ENCODE results near the gene ZNF593.
A peak's percentile ranks its signal among the peaks of the same experiment; 100 is the strongest.

ZNF593 gene

DNA sequence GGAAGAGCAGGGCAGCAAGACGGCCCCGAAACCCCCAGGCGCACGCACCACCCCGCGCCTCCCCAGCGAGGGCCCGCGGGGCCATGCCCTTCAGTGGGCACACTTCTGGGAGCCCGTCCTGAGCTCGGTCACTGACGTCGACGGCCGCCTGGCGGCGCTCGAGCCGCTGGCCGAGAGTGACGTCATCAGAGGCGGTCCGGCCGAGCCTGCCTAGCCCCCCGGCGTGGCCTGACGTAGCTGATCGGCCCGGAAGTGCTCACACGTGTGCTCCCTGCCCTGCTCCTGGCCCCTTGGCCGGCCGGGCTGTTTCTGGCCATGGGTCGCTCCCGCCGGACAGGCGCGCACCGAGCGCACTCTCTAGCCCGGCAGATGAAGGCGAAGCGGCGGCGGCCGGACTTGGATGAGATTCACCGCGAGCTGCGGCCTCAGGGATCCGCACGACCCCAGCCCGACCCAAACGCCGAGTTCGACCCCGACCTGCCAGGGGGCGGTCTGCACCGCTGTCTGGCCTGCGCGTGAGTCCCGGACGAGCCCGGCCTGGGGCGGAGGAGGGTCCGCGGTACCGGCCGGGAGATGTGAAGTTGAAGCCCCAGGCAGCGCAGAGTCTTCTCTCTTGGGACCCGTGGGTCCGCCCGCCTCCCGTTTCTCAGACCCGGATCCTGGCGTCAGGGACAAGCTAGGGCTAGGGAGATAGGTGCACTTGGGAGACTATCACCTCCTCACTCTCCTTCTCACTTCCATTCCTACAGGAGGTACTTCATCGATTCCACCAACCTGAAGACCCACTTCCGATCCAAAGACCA lies at the start of gene ZNF593:
ZNF593 (plus strand) TSS at position 240 of the 803 bp plus-strand sequence; CDS start at position 316, 76 bp downstream.
- peak; percentile 84 to 96 for DNase-seq

DNA sequence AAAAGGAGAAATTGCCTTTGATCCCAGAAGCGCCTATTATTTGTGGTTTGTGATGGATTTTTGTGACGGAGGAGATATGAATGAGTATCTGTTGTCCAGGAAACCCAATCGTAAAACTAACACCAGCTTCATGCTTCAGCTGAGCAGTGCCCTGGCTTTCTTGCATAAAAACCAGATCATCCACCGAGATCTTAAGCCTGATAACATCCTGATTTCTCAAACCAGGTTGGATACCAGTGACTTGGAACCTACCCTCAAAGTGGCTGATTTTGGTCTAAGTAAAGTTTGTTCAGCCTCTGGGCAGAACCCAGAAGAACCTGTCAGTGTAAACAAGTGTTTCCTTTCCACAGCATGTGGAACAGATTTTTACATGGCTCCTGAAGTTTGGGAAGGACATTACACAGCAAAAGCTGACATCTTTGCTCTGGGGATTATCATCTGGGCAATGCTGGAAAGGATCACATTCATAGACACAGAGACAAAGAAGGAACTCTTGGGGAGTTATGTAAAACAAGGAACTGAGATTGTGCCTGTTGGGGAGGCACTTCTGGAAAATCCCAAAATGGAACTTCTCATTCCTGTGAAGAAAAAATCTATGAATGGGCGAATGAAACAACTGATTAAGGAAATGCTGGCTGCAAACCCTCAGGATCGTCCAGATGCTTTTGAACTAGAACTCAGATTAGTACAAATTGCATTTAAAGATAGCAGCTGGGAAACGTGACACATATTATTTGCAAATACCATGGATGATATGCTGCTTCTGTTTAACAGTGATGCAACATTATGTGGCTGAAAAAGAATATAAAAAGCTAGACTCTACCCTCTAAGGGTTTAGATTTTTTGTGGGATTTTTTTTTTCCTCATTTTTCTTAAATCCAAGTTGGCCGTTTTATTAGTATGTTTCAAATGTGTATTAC lies 47.6 kb upstream of the ZNF593 start:
- peak; percentile 69 to 78 for DNase-seq

DNA sequence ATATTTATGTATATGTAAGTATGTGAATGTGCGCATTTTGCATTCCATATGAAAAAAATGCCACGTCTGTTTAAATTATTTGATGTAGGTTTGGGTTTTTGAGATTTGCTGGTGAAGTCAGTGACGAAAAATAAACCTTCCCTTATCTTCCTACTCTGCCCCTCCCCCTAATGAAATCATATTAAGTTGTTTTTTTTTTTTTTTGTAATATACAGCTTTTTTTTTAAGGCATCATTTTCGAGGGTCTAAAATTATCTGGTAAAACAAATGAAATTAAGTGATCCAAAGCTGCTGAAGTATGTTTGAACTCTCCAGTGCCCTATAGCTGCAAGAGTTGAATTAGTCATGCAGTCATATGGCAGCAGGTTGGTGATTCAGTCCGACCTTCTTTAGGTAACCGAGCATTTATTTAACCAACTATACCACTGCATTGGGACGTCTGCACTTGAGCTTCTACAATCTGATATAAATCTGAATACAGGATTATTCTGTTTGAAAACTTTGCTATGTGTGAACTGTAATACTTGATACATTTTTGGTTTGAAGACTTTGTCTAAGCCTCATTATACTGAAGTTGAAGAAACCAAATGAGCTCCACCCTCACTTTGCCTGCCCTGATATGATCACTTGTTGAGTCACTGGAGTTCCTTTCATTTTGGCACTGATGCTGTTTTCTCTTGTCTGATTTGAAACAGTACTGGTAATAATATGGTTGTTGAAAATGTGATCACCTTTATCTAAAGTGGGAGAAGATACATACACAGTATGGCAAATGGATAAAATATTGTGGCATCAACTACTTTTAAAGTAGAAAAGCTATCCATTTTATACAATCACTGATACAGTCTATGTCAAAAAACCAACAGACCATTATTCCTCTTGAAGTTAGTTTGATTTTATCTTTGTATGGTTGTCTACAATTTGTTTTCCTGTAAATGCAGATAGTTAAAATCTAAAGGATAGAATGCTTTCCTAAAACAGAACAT lies 46.4 kb upstream of the ZNF593 start:
- peak; percentile 40 to 45 for DNase-seq

DNA sequence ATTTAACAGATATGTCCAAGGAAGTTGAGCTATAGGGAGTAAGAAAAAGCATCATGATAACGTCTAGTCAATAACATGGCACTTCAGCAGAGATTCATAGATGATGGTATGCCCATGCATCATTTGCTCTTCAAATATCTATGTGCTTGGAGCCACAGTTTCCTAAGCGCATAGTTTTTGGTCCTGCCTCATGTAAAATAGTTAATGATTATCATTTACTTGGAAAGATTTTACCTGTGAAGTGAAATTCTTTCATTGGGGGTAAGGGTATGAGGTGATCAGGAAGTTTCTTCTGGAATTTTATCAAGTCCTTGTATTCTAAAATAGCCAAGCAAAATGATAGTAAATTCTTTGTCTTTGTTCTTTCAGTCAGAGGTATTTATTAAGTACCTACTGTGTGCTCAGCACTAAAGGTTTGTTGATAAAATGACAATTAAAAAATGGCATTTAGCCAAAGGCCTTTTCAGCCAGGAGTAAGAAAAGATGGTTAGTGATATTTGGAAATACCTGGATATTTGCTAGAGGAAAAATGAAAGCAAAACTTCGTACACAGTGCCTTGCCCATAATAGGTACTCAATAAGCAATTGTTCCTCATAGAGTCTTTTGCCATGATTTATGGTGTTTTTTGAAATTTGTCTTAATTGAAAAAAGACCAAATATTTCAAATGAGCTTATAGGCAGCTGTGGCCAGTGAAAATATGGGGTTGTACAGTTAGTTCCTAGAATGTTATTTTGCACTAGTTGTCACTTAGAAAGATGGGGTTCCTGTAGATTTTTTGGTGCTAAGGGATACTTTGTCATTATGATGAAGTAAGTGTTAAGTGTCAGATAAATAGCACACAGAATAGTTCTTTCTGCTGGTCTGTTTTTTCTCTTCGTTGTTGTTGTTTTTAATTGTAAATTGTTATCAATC lies 45.0 kb upstream of the ZNF593 start:
- no peak for DNase-seq

DNA sequence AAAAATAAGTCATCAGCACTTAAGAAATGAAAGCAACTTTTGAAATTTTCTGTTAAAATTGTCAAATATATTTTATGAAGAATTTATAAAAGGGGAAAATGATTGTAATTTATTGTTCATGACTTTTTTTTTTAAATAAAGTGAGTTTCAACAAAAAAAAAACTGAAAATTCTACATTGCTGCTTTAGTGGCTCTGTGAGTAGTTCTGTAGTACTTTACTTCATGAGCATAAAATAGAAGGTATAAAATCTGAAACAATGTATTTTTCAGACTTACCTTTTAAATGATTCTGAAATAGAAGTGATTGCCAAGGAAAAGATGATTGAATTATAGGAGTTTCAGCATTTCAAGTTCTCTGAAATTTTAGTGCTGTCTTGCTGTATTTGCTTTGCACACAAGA lies 44.3 kb upstream of the ZNF593 start:
- DNase-seq: no peak

DNA sequence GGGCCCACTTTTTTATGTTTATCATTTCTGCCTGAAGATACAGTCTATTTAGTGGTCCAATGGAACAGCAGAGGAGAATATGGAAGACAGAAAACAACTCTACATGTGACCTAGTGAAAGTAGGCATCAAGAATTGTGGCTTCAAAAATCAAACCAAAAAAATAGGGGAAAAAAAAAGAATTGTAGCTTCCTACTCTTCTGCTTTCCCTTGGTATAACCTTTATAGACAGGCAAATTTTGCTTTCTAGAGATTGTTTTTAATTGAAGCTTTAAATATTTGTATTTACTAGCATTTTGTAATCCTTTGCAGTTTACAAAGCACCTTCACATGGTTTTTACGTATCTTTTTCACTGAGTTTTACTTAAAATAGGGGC lies 43.8 kb upstream of the ZNF593 start:
- DNase-seq: no peak

DNA sequence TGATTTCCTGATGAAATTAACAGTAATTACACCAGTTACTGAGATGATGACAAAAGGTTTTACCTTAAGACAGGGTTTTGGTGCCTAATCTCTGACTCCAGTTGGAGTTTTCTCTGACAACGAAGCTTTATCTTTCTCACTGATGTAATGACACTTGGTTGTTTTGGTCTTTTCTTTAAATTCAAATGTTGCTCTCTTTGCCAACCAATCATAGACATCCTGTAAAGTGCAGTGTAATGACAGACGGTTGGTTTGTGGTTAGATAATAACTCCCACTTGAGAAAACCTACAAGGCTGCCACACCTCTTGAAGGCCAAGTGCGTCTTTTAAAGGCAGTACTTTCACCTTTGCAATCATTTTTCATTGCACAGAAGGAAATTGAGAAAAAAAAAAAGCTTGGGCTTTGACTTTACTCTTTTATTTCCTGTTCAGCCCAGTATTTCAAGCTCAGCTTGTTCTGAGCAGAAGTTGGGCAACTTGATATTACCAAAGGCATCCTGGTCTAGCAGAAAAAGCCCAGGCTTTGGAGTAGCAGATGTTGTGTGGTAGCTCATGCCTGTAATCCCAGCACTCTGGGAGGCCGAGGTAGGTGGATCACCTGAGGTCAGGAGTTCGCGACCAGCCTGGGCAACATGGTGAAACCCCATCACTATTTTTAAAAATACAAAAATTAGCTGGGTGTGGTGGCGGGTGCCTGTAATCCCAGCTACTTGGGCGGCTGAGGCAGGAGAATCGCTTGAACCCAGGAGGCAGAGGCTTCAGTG lies 43.2 kb upstream of the ZNF593 start:
- DNase-seq: peak; percentile 59 to 71

DNA sequence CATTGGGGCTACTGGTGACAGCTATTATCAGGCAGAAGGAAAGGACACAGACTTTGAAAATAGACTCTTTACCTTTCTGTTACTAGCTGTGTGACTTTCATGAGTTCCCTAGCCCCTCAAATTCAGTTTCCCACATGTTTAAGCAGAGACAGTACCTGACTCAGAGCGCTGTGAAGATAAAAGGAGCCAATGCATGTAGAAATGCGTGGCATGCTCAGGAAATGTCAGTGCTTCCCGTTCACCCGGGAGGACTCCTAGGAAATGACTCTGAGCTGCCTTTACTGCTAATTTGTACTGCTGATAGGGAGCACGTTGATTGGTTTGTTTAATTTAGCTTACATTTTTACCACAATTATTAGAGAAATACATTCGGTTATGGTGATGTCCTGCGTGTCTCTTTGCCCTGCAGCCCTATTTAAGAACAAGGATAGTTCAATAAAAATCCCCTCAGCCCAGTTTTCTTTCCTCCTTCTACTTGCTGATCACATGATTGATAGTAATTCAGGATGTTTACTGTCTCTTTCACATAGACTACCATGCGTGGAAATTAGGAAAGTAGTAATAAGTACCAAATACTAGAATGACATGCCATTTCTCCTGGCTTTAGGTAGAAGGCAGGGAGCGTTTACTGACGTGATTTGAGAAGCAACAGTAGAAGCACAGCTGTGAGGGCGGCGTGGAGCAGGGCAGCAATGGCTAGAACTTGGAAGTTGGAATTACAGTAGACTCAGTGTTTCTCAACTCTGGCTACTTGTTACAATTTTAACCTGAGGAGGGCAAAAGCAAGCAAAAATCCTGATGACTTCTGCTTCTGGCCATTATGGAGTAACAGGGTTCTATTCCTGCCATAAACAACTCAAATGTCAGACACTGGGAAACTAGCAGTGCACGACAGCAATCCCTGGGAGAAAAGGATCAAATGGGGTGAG lies 42.2 kb upstream of the ZNF593 start:
- peak in 1 of 2 donors; percentile 32 for DNase-seq

DNA sequence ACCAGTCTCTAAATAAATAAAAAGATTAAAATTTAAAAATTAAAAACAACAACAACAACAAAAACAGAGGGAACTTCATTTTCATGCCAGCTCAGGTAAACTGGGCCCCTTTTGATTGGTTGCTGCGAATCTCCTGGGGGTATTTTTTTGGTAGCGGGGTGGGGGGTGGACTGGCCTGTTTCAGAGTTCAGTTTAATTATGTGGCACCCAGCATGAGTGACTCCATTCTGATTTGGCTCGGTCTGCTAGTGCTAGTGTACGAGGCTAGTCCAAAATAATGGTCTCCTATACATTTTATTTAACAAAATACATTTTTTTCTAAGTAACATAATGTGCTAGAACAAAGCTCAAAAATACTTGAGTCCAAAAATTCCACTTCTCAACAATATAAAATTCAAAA lies 39.9 kb upstream of the ZNF593 start:
- no peak for DNase-seq

DNA sequence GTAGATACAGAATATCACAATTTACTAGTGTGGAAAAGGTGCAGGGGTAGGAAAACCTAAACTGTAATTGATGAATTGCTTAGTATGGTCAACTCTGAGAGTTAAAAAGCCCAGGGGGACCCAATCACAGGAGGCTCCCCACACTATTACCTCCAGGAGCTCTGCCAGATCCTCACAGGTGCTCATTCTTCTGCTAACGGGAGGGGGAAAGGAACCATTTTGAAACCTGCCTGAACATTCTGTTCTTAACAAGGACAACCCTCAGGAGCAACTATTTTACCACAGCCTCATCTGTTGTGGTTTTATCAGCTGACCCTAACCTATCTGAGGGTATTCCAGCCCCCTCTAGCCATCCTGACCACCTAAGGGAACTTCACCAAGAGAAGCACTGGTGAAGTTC lies 39.0 kb upstream of the ZNF593 start:
- DNase-seq: no peak

DNA sequence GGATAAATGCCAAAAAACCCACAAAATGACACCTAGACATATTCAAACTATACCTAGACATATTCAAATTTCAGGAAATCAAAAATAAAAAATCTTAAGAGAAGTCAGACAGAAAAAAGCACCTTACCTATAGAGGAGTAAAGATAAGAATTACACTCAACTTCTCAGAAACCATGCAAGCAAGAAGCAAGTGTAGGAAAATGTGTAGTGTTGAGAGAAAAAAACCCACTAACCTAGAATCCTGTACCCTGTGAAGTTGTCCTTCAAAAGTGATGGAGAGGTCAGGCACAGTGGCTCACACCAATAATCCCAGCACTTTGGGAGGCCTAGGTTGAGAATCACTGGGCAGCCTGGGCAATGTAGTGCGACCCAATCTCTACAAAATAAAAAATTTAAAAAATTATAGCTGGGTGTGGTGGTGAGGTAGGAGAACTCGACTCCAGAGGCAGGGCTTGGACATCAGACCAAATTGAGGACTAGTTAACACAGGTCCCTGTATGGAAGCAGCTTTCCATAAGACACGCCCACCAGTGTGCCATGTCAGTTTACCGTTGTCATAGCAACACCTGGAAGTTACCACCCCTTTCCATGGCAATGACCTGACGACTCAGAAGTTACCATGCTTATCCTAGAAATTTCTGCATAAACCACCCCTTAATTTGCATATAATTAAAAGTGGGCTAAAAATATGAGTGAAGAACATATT lies 37.4 kb upstream of the ZNF593 start:
- DNase-seq: no peak

DNA sequence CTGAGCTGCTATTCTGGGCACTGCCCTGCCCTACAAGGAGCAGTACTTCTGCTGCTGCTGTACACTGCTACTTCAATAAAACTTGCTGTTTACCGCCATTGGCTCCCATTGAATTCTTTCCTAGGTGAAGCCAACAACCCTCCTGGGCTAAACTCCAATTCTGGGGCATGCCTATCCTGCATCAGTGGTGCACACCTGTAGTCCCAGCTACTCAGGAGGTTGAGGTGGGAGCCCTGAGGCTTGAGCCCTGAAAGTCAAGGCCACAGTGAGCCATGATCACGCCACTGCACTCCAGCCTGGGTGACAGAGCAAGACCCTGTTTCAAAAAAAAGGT lies 36.9 kb upstream of the ZNF593 start:
- DNase-seq: no peak

DNA sequence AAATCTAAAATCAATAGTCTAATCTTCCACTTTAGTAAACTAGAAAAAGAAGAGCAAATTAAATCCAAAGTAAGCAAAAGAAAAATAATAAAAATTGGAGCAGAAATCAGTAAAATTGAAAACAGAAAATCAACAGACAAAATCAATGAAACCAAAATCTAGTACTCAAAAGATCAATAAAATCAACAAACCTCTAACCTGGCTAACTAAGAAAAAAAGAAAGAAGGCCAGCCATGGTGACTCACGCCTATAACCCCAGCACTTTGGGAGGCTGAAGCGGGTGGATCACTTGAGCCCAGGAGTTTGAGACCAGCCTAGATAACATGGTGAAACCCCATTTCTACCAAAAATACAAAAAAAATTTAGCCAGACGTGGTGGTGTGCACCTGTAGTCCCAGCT lies 35.2 kb upstream of the ZNF593 start:
- no peak for DNase-seq

DNA sequence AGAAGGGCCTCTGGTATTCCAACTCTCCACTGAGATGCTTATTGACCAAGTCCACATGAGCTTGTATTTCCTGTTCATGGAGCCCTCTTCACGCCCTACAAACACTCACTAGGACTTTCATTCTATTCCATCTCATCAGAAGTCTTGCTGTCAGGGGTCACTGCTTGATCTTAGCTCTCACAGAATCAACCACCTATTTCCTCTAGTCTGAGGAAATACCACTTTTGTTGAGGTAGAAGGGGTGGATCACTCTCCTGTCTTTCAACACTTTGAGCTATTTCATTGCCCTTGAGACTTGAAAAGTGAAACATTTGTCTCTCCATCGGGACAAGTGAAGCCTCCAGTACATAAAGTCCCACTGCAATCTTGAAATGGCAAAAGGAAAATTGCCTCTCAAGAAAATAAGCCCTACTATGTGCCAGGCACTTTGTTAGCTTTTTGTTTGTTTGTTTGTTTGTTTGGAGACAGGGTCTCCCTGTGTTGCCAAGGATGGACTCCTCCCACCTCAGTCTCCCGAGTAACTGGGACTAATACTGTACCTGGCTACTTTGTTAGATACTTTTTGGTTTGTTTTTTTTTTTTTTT lies 30.6 kb upstream of the ZNF593 start:
- DNase-seq: no peak

DNA sequence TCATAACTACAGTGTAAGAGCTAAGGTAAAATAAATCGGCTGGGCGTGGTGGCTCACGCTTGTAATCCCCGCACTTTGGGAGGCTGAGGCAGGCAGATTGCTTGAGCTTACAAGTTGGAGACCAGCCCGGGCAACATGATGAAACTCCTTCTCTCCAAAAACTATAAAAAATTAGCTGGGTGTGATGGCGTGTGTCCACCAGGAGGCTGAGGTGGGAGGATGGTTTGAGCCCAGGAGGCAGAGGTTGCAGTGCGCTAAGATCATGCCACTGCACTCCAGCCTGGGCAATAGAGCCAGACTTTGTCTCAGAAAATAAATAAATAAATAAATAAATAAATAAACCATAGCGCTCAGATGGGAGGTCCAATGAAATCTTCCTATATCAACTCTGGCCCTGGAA lies 27.5 kb upstream of the ZNF593 start:
- DNase-seq: no peak

DNA sequence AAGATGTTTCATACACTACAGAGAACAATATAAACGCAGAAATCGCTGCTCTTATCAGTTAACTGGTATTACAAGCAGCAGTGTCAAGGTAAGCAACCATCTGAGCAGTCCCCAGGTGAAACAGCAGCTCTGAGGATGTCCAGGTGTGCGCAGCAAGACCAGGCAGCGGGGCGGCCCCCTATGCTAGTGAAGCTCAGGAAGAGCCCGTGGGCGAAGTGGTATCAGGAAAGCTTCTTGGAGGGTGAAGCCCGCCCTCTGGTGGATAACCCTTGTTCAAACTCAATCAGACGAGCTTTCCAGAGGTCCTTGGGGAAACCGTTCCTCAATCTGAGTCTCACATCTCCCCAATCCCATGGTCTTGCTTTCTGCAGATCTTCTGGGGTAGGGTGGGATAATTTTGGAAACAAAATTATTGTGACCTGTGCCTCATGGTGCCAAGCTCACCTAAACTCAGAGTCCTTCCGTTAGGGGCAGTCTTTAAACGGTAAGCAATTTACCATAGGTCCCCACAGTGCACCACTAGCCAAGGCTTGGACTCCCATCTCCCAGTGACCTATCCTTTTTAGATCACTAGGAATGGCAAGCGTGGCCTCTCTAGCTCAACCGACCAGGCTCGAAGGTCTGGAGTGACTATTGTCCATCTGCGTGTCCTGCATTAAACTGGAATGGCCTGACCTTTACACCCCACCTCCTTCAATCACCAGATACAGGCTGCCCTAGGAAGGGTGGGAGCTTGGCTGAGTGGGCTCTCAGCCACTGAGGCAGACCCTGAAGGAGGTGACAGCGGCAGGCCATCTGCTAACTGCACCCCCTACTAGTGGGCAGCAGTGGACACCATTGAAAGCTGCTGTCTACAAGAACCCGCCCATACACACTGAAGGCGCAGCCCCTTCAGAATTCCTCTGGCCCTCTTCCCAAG lies 24.4 kb upstream of the ZNF593 start:
- peak; percentile 67 to 90 for DNase-seq

DNA sequence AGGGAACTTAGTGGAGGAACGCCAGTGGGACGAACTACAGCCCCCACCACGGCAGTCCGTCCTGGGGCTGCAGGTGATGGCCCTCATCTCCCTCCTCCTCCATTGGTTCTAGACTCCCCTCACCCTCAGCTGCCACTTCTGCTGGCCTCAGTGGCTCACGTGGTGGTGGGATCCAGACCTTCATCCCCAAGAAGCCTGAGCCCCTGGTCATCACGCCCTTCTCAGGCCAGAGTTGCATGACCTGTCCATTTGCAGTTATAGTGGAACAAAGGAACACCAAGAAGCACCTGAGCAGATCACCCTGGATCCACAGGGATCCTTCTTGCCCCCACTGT lies 23.8 kb upstream of the ZNF593 start:
- DNase-seq: no peak

DNA sequence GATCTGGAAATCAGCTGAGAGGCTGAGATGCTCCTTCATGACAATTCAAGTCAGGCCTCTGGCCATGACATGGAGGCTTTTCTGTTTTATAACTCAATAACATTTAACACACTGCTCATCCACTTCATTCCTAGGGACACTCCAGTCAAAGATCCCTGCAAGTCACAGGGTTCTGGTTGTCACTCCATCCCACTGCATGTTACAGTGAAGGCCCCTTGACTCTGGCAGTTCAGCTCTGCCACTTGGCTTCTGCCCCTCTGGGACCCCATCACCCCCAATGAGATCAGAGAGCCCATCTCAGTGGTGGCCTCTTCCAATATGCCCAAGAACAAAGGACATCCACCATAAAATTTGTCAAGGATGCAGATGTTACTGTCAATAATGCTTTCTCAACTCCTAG lies 20.8 kb upstream of the ZNF593 start:
- no peak for DNase-seq
